D721Med (cell line): ENCODE measurements around the gene FAM118A.
"Not testable (repeated sequence)": the region's sequence is repeated elsewhere in the genome, so short reads cannot be mapped to it uniquely, and the experiment has no call there.

Source experiments
- DNase-seq: peaks from one replicate; pipeline ENCODE4 v3.0.0; 2011; ENCODE audit warnings: low spot score; ENCODE audit not compliant: insufficient read length
- FAIRE-seq: peaks from 2 replicates; lab custom pipeline; 2011; peaks lifted over from hg19 to GRCh38; lab: Jason Lieb, UNC
- CTCF ChIP-seq: IDR thresholded peaks from 2 replicates; pipeline ENCODE4 v1.5.1; 2012; ENCODE audit warnings: mild to moderate bottlenecking, control low read depth; ENCODE audit not compliant: insufficient read depth; ENCODE audit errors: missing control alignments

FAM118A gene

GRCh38 chr22:45309422-45310227 lies at the start of gene FAM118A:
FAM118A (plus strand) TSS chr22:45309934; CDS start chr22:45322380, 12,446 bp downstream.
- FAIRE-seq (no peak), DNase-seq (peak; percentile 53)
- no peak for TF ChIP-seq CTCF

GRCh38 chr22:45260395-45260759 lies 49.4 kb upstream of the FAM118A start:
- FAIRE-seq, DNase-seq: not testable (repeated sequence)

GRCh38 chr22:45261407-45262088 lies 48.2 kb upstream of the FAM118A start:
- FAIRE-seq (no peak), DNase-seq (no peak)
- TF ChIP-seq CTCF, result no peak

GRCh38 chr22:45262195-45262930 lies 47.4 kb upstream of the FAM118A start:
- FAIRE-seq (no peak), DNase-seq (no peak)
- TF ChIP-seq CTCF, result no peak

- no peak for TF ChIP-seq CTCF
- DNase-seq (no peak), FAIRE-seq (no peak)
Observed at GRCh38 chr22:45262931-45263462, 46.7 kb upstream of the FAM118A start.

- FAIRE-seq (no peak), DNase-seq (no peak)
- TF ChIP-seq CTCF, result no peak
Observed at GRCh38 chr22:45263463-45264269, 46.1 kb upstream of the FAM118A start.

- no peak for FAIRE-seq
- no peak for TF ChIP-seq CTCF
- DNase-seq, result no peak
Observed at GRCh38 chr22:45265535-45265934, 44.2 kb upstream of the FAM118A start.
